ENCODE measurements around the gene OR5B12.

OR5B12 gene

GRCh38 chr11:58442136-58442535 lies at the start of gene OR5B12:
OR5B12 (minus strand) TSS chr11:58442236; CDS start chr11:58440151, 2,085 bp downstream.
- DNase-seq (ENCODE audit: low read depth): no peak
- no peak within 1 kb of the TSS for H3K4me3 ChIP-seq (ENCODE audit: low read depth, low read length)
- TF ChIP-seq CTCF (conservative IDR thresholded peaks at IDR 0.05; ENCODE audit: low read depth, low read length): no peak

- DNase-seq (ENCODE audit: low read depth): no peak
- TF ChIP-seq CTCF (conservative IDR thresholded peaks at IDR 0.05; ENCODE audit: low read depth, low read length): no peak
- H3K4me3 ChIP-seq (ENCODE audit: low read depth, low read length): no peak overlapping the region
These were observed 48.8 kb upstream of the OR5B12 start for GRCh38 chr11:58490827-58491226.

GRCh38 chr11:58487170-58487569 lies 45.1 kb upstream of the OR5B12 start:
- H3K4me3 ChIP-seq (ENCODE audit: low read depth, low read length): no peak overlapping the region
- DNase-seq (ENCODE audit: low read depth): no peak
- no peak for TF ChIP-seq CTCF (conservative IDR thresholded peaks at IDR 0.05; ENCODE audit: low read depth, low read length)

- no peak overlapping the region for H3K4me3 ChIP-seq (ENCODE audit: low read depth, low read length)
- TF ChIP-seq CTCF (conservative IDR thresholded peaks at IDR 0.05; ENCODE audit: low read depth, low read length): no peak
- no peak for DNase-seq (ENCODE audit: low read depth)
These were observed 43.9 kb upstream of the OR5B12 start for GRCh38 chr11:58485961-58486360.

GRCh38 chr11:58471892-58472291 lies 29.9 kb upstream of the OR5B12 start:
- DNase-seq (ENCODE audit: low read depth): peak; percentile 1
- no peak overlapping the region for H3K4me3 ChIP-seq (ENCODE audit: low read depth, low read length)
- no peak for TF ChIP-seq CTCF (conservative IDR thresholded peaks at IDR 0.05; ENCODE audit: low read depth, low read length)

- DNase-seq (ENCODE audit: low read depth): no peak
- no peak for TF ChIP-seq CTCF (conservative IDR thresholded peaks at IDR 0.05; ENCODE audit: low read depth, low read length)
- no peak overlapping the region for H3K4me3 ChIP-seq (ENCODE audit: low read depth, low read length)
These were observed 24.3 kb upstream of the OR5B12 start for GRCh38 chr11:58466293-58466692.

- DNase-seq (ENCODE audit: low read depth): no peak
These were observed 23.7 kb upstream of the OR5B12 start for GRCh38 chr11:58465690-58466089.

More at GRCh38 chr11:58465690-58466089, 23.7 kb upstream of the OR5B12 start:
- no peak for TF ChIP-seq CTCF (conservative IDR thresholded peaks at IDR 0.05; ENCODE audit: low read depth, low read length)
- H3K4me3 ChIP-seq (ENCODE audit: low read depth, low read length): no peak overlapping the region
